ENCODE data around the gene IGSF21. TPM values are rescaled to one million over a fixed set of nuclear protein-coding genes. Genes with fewer than 3 reads are reported as not detected.

The IGSF21 gene
- total RNA-seq, 4 donors from 2014 or later: 0.31 to 3.5 (median 1.7) TPM

- Histone ChIP-seq H3K27ac (no peak overlapping the region), H3K4me3 (no peak overlapping the region), H3K27me3 (peaks cover 91% of the 10 kb centered on the region), H3K36me3 (no peaks in the 10 kb centered on the region), H3K9me3 (no peaks in the 10 kb centered on the region), H3K4me1 (no peaks in the 10 kb centered on the region)
- 53 to 54% methylated on average over 6 of the region's 13 CpGs for WGBS, 2 donors (ENCODE audit: low coverage in 1 of 2)
- no peak for ATAC-seq
- TF ChIP-seq CTCF (IDR thresholded peaks at IDR 0.05): no peak
- TF ChIP-seq EP300 (IDR thresholded peaks at IDR 0.05): no peak
- TF ChIP-seq POLR2A (IDR thresholded peaks at IDR 0.05): no peak
- no peak for TF ChIP-seq POLR2AphosphoS5 (IDR thresholded peaks at IDR 0.05)
Observed at GRCh38 chr1:18182398-18183160, 75.0 kb downstream of the IGSF21 start.

- no peaks in the 10 kb centered on the region for H3K36me3 ChIP-seq
- H3K9me3 ChIP-seq: no peaks in the 10 kb centered on the region
- H3K4me1 ChIP-seq: no peaks in the 10 kb centered on the region
- WGBS, 2 donors (ENCODE audit: low coverage in 1 of 2): 51 to 86% methylated on average over 4 of the region's 7 CpGs
- H3K27ac ChIP-seq: no peak overlapping the region
- peaks cover 87% of the 10 kb centered on the region for H3K27me3 ChIP-seq
- no peak for ATAC-seq
- no peak for TF ChIP-seq EP300 (IDR thresholded peaks at IDR 0.05)
- no peak for TF ChIP-seq POLR2A (IDR thresholded peaks at IDR 0.05)
- no peak for TF ChIP-seq POLR2AphosphoS5 (IDR thresholded peaks at IDR 0.05)
- no peak for TF ChIP-seq CTCF (IDR thresholded peaks at IDR 0.05)
- no peak overlapping the region for H3K4me3 ChIP-seq
Observed at GRCh38 chr1:18183533-18183932, 75.9 kb downstream of the IGSF21 start.

GRCh38 chr1:18187054-18187453 is 79.5 kb downstream of the IGSF21 start:
- Histone ChIP-seq H3K4me1 (no peaks in the 10 kb centered on the region), H3K36me3 (no peaks in the 10 kb centered on the region), H3K27me3 (peaks cover 86% of the 10 kb centered on the region), H3K4me3 (no peak overlapping the region), H3K27ac (no peak overlapping the region), H3K9me3 (no peaks in the 10 kb centered on the region)
- no peak for ATAC-seq
- no peak for TF ChIP-seq POLR2A (IDR thresholded peaks at IDR 0.05)
- TF ChIP-seq CTCF (IDR thresholded peaks at IDR 0.05): no peak
- no peak for TF ChIP-seq EP300 (IDR thresholded peaks at IDR 0.05)
- no peak for TF ChIP-seq POLR2AphosphoS5 (IDR thresholded peaks at IDR 0.05)
- 55 to 62% methylated on average over 3 to 4 of the region's 5 CpGs for WGBS, 2 donors (ENCODE audit: low coverage in 1 of 2)

- no peak overlapping the region for H3K4me3 ChIP-seq
- no peak for TF ChIP-seq EP300 (IDR thresholded peaks at IDR 0.05)
- TF ChIP-seq CTCF (IDR thresholded peaks at IDR 0.05): no peak
- TF ChIP-seq POLR2AphosphoS5 (IDR thresholded peaks at IDR 0.05): no peak
- TF ChIP-seq POLR2A (IDR thresholded peaks at IDR 0.05): no peak
- no peaks in the 10 kb centered on the region for H3K4me1 ChIP-seq
- H3K27me3 ChIP-seq: peaks cover 78% of the 10 kb centered on the region
- ATAC-seq: no peak
- H3K9me3 ChIP-seq: no peaks in the 10 kb centered on the region
- H3K36me3 ChIP-seq: no peaks in the 10 kb centered on the region
- no peak overlapping the region for H3K27ac ChIP-seq
- 81 to 90% methylated on average over 3 to 6 of the region's 9 CpGs for WGBS, 2 donors (ENCODE audit: low coverage in 1 of 2)
Observed at GRCh38 chr1:18188820-18189517, 81.4 kb downstream of the IGSF21 start.

Data from gastroesophageal sphincter (tissue), 4 donors.